GM18520 (cell line): ENCODE data around the gene ZNF134.

Source experiments
- ATAC-seq: cut with Tn5 transposase; IDR thresholded peaks from one replicate; pipeline ENCODE4 v1.9.1; 2021; ENCODE audit not compliant: unreplicated experiment

ZNF134 gene

DNA sequence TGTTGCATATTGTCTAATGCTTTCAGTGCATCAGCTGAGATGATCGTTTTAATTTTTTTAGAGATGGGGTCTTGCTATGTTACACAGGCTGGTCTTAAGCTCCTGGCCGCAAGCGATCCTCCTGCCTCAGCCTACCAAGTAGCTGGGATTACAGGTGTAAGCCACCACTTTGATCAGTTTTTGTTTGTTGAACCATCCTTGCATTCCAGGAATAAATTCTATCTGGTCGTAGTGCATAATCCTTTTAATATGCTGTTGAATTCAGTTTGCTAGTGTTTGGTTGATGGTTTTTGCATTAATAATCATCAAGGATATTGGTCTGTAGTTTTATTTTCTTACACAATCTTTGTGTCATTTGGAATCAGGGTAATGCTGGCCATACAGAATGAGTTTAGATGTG lies 23.3 kb downstream of the ZNF134 start:
- ATAC-seq, result no peak

DNA sequence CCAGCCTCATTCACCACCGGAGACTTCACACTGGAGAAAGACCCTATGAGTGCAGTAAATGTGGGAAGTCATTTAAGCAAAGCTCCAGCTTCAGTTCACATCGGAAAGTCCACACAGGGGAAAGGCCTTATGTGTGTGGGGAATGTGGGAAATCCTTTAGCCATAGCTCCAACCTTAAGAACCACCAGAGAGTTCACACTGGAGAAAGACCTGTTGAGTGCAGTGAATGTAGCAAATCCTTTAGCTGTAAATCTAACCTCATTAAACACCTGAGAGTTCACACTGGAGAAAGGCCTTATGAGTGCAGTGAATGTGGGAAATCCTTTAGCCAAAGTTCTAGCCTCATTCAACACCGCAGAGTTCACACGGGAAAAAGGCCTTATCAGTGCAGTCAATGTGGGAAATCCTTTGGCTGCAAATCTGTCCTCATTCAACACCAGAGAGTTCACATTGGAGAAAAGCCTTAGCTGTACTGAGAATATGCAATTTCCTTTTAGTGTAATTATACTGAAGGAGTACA lies 27.7 kb downstream of the ZNF134 start:
- ATAC-seq, result no peak

DNA sequence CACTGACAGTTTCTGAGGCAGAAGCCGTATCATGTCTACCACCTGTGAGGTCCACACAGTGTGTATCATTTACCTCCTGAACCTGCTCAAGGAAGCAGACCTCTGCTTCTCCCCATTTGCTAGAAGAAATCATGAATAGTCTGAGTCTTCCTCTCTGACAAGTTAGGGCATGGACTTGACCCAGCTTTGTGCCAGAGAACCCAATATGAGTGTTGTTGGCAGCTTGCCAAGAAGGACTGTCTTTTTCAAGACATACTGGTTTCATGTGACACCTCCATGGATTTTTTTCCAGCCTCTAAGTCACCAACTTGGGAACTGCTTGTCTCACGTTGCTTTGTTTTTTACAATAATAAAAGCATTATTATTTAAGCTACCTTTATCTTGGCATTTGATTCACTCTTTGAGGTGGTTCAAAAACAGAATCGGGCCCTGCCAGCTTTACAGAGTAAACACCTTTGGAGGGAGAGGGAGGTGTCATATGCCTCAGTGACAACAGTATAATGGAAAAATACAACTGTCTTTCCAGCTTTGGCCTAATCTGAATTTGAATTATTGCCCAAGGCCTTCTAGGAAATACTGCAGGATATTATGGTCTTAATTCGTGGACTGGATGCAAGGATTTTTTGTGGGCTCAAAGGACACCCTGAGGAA lies 28.5 kb downstream of the ZNF134 start:
- ATAC-seq, result no peak

DNA sequence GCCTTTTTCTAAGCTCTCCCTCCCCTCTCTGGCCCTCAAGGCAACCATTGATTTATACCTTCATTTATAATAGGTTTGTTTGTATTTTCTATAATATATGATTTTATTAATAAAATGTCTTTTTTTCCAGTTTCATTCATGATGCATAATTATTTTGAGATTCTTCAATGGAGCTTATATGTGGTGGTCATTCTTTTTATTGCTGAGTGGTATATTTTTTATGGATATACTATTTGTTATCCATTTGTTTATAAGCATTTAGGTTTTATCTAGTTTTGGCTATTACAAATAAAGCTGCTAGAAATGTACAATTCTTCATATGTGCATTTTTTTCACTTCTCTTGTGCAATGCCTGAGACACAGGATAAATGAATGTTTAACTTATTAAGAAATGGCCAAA lies 29.7 kb downstream of the ZNF134 start:
- ATAC-seq, result no peak

DNA sequence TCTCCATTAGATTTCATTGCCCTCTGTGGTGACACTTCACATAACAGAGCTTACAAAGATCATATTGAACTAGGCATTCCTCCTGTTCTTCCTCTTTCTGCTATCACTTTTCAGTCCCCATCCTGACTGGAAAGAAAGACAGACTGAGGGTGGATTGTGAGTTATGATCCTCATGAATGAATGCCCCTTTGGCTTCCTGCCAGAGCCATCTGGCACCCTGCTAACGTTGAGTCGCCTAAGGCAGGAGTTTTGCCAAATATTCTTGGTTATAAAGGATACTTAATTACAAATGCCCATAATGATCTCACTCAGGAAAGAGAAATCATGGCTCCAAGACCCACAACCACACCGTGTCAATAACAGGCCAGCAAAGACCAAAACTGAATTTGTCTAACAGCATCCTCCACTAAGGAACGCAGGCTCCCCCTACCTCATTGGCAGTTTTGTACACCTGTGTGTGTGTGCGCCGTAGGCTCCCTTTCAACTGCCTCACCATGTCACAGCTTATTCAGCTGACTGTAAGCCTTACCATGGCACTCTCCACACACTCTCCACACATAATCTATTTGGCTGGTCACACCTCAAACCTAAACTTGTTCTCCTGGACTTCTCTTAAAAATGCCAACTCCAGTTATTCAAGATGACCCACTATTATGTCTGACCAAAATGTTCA lies 34.4 kb downstream of the ZNF134 start:
- no peak for ATAC-seq

DNA sequence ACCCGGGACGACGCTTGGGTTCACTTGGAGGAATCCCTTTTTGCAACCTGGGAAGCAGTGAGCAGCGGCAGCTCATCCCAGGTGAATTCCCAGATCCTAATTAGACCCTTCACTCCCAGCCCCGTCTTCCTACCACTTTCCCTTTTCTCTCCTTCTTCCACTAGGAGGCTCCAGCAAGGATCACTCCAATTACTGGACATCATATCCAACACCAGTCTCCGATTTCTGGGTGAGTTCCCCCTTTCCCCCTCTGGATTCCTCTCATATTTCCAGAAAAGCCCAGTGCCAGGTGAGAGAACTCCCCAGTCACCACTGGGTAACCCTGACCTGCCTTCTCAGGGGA lies 37.6 kb downstream of the ZNF134 start:
- no peak for ATAC-seq

DNA sequence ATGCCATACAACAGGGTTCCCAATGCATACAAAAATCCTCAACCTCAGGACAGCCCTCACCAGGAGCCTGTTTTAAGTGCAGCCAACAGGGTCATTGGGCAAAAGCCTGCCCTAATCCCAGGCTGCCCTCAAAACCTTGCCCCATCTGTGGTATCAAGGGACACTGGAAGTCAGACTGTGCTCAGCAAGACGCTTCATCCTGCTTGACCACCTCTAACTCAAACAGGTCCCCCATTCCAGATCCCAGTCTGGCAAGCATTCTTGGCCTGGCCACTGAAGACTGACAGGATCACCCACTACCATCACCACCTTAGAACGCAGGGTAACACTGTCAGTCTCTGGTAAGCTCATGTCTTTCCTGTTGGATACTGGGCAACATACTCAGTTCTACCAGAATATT lies 39.6 kb downstream of the ZNF134 start:
- no peak for ATAC-seq

DNA sequence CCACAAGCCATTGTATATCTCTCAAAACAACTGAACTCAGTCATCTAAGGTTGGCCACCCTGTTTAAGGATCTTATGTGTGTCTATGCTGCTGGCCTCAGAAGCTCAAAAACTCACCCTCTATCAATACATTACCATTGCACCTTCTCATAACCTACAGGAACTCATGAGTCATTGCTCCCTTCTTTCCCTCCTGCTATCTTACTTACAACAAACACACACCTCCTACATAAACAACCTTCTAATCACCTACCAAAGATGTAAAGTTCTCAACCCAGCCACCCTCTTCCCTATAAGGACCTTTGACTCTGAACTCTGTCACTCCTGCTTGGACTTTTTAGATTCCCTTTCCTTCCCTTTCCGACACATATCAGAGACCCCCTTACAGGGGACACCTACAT lies 41.4 kb downstream of the ZNF134 start:
- no peak for ATAC-seq

DNA sequence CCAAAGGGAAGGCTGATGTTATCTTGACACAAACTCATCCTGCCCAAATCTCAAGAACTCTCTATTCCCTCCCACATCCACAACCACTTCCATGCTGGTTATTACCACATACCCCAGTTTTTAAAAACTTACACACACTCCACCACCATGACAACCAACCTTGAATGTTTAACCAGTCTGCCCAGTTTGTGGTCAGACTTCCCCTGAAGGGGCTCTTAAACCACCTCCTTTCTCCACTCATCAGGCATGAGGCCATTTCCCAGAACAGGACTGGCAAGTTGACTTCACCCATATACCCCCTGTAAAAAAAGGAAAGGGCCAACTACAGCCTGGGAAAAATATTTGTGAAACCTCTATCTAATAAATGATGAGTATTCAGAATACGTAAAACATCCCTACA lies 42.3 kb downstream of the ZNF134 start:
- ATAC-seq, result no peak

DNA sequence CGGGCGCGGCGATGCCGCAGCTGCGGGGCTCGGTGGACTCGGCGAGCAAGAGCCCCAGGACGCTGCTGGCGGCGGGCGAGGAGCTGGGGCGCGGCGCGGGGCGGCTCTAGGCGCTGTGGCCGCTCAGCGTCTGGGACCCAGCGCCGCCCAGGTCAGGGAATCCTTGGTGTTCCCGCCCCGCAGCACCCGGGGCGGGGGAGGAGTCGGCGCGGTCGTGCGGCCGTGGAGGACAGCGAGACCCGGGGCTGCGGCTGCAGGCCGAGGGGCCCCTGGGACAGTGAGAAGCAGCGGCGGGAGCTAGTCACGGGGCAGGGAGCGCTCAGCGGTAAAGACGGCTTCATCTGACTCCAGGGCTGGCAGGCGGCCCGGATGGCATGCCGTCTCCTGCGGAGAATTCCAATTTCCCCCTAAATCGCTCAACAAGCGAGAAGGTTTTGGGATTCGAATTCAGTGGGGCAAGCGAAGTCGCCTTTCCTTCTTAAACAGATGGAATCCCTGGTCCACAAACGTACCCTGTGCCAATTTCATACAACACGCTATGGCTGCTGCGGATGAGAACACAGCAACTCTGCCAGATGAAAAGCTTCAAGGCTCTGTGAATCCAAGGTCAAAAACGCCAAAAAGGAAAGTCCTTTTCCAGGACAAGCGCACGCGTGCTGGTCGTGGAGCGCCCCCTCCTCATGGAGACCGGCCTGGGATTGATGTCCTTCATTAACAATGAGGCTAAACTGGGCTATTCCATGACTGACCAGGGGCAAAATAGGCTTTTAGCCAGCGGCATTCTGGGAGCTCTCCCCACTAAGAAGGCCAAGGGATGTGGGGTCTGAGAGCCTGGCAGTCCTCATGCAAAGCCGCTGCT lies 50.5 kb downstream of the ZNF134 start:
- ATAC-seq, result no peak

DNA sequence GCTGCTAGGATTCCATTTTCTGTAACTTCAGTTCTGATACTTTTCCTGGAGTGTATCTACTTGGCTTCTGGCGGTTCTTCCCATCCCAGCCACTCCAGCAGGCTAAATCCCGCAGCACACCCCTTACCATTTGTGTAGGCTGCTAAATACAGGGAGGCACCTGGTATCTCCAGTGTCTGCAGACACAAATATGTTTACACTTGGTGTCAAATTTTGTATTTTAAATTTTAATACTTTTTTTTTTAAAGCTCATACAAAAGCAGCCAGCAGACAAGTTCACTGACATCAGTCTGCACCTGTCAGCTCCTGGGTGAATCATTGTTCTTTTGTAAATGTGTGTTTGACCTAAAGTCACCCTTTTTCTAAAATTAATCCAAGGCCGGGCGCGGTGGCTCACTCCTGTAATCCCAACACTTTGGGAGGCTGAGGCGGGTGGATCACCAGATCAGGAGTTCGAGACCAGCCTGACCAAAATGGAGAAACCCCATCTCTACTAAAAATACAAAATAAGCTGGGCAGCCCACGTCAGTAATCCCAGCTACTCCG lies 51.3 kb downstream of the ZNF134 start:
- no peak for ATAC-seq

DNA sequence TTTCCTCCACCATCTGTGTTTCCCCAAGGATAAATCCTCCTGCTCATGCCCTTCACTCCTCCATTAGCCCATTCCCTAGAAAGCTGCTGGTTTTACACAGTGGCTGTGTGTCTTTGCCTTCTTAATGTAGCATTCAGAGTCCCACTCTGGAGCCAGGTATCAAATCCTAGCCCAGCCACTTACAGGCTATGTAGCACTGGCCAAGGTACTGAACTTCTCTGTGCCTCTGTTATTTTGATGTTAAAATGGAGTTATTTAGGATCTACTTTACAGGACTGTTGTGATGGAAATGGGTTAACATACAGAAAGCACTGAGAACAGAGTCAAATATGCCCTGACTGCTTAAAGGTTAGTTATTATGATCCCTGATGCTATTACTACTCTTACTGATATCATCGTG lies 53.2 kb downstream of the ZNF134 start:
- no peak for ATAC-seq

DNA sequence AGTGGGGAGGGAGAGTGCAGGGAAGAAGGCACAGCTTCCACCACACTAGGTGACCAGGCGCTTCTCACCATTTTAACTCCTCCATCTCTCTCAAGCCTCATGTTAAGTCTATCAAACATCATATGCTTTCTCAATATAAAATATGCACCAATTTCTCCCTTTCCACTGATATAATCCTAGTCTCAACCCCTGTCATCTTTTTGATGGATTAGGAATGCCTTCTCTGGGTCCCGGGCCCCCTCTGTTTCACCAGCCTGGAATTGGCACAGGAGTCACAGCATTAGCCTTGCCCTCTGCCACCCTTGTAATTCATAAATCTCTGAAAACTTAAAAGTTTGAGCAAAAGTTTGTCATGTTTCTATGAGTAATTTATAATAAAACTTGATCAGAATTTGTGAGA lies 54.6 kb downstream of the ZNF134 start, which contains the start of gene ZSCAN4:
ZSCAN4 (plus strand) TSS at position 301 of the 400 bp plus-strand sequence. CDS start 7,211 bp downstream, outside the sequence.
- ATAC-seq, result no peak

DNA sequence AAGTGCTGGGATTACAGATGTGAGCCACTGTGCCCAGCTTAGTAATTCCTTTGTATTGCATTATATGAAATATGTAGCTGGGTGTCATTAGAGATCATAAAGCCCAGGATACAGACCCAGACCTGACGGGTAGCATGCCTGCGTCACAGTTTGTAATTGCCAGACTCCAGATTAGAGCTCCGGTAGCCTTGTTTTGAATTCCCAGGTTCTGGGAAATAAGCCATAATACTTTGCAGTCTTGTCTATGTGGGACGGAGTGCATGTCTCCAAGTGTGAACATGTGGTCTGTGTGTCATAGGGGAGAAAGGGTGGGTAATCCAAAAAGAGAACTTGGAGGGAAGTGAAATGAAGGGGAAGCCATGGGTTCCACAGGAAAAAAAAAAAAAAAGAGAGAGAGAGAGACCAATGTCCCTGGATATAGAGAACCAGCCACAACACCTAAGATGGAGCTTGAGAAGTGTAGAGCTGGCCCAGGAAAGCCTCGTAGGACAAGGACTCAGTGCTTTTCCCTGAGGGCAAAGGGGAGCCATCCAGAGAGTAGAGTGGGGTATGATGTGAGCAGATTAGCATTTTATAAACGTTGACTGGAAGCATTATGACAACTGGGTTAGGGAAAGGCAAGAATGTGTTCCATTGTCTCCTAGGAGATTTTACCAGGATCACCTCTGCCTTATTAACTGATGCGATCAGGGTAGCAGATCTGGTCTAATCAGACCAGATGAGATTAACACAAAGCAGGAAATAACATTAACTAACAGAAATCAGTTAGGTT lies 57.3 kb downstream of the ZNF134 start:
- ATAC-seq, result no peak

DNA sequence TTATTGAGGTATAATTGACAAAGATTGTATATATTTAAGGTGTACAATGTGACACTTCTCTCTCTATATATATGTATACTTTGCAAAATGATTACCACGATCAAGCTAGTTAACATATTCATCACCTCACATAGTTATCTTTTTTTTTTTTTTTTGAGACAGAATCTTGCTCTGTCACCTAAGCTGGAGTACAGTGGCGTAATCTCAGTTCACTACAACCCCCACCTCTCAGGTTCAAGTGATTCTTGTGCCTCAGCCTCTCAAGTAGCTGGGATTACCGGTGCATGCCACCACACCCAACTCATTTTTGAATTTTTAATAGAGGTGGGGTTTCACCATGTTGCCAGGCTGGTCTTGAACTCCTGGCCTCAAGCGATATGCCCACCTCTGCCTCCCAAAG lies 58.4 kb downstream of the ZNF134 start:
- ATAC-seq, result no peak
